Measurements from ENCODE around the gene SYT9. TPM values are rescaled to one million over a fixed set of nuclear protein-coding genes. Genes with fewer than 3 reads are reported as not detected.

The SYT9 gene
- total and polyA plus RNA-seq, 4 donors = 0.01 to 0.12 TPM; not detected in 2

DNA sequence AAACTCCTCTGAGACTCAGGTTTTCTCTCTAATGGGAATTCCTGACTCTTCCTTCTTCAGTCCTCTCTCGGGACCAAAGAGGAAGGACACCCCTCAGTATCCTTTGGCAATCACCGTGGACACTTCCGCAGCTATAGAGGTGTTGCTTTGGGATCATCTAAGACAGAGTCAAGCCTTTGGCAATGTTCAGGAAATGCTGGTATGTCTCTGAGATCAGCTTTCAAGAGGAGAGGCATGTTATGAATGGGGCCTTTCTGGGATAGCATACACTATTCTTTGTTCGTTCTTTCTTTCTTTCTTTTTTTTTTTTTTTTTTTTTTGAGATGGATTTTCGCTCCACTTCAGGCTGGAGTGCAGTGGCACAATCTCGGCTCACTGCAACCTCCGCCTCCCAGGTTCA lies 219.4 kb downstream of the SYT9 start:
- Histone ChIP-seq H3K4me3 (no peak overlapping the region), H3K36me3 (ENCODE audit: control insufficient read depth in 4 of 4, insufficient read depth in 4 of 4, low read length in 4 of 4) (no peaks in the 10 kb centered on the region), H3K27me3 (ENCODE audit: control insufficient read depth in 3 of 3, insufficient read depth in 3 of 3, low read length in 2 of 3) (peaks cover 0 to 35% (median 0%) of the 10 kb centered on the region in 3 donors), H3K27ac (ENCODE audit: low read depth in 1 of 2, low read length in 1 of 2) (no peak overlapping the region), H3K9ac (ENCODE audit: insufficient read depth in 1 of 2, low read length in 2 of 2) (no peak overlapping the region), H3K4me1 (ENCODE audit: control insufficient read depth in 5 of 5, insufficient read depth in 5 of 5, low read length in 5 of 5) (no peaks in the 10 kb centered on the region), H3K9me3 (ENCODE audit: control insufficient read depth in 4 of 4, insufficient read depth in 3 of 4, low read length in 3 of 4) (peaks cover 0 to 5% (median 0%) of the 10 kb centered on the region in 4 donors)
- ATAC-seq (ENCODE audit: insufficient read depth, low FRiP score) = no peak
- DNase-seq = no peak
- TF ChIP-seq, protein P1, sequence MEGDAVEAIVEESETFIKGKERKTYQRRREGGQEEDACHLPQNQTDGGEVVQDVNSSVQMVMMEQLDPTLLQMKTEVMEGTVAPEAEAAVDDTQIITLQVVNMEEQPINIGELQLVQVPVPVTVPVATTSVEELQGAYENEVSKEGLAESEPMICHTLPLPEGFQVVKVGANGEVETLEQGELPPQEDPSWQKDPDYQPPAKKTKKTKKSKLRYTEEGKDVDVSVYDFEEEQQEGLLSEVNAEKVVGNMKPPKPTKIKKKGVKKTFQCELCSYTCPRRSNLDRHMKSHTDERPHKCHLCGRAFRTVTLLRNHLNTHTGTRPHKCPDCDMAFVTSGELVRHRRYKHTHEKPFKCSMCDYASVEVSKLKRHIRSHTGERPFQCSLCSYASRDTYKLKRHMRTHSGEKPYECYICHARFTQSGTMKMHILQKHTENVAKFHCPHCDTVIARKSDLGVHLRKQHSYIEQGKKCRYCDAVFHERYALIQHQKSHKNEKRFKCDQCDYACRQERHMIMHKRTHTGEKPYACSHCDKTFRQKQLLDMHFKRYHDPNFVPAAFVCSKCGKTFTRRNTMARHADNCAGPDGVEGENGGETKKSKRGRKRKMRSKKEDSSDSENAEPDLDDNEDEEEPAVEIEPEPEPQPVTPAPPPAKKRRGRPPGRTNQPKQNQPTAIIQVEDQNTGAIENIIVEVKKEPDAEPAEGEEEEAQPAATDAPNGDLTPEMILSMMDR (IDR thresholded peaks at IDR 0.05; ENCODE audit: control extremely low read depth, extremely low read depth) = no peak
- 88 to 93% methylated on average over 7 of the region's 7 CpGs for WGBS, 2 donors

DNA sequence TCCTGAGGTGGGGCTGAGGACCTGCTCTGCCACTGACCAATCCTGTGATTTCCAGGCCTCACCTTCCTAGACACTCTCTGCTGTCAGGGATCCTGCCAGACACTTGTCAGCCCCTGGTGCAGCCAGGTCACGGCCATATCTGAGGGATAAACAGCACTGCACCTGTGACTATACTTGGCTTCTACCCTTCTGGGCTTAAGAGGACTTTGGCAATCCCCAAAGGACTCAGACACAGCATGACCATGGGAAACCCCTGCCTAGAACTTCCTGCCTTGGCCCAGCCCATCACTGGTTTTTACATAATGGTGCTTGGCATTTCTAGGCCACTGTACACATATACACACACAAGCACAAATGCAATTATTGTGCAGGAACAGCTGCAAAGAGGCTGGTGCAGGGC lies 222.0 kb downstream of the SYT9 start:
- 56 to 83% methylated on average over 1 of the region's 1 CpG for WGBS, 2 donors
- DNase-seq (no peak), ATAC-seq (ENCODE audit: insufficient read depth, low FRiP score) (no peak)
- Histone ChIP-seq H3K27me3 (ENCODE audit: control insufficient read depth in 3 of 3, insufficient read depth in 3 of 3, low read length in 2 of 3) (peaks cover 0 to 33% (median 0%) of the 10 kb centered on the region in 3 donors), H3K27ac (ENCODE audit: low read depth in 1 of 2, low read length in 1 of 2) (no peak overlapping the region), H3K9me3 (ENCODE audit: control insufficient read depth in 4 of 4, insufficient read depth in 3 of 4, low read length in 3 of 4) (peaks cover 0 to 4% (median 0%) of the 10 kb centered on the region in 4 donors), H3K4me3 (no peak overlapping the region), H3K9ac (ENCODE audit: insufficient read depth in 1 of 2, low read length in 2 of 2) (no peak overlapping the region), H3K36me3 (ENCODE audit: control insufficient read depth in 4 of 4, insufficient read depth in 4 of 4, low read length in 4 of 4) (no peaks in the 10 kb centered on the region), H3K4me1 (ENCODE audit: control insufficient read depth in 5 of 5, insufficient read depth in 5 of 5, low read length in 5 of 5) (no peaks in the 10 kb centered on the region)
- TF ChIP-seq, protein P1 (IDR thresholded peaks at IDR 0.05; ENCODE audit: control extremely low read depth, extremely low read depth) = no peak

GRCh38 chr11:7480113-7480512 lies 228.4 kb downstream of the SYT9 start:
- ATAC-seq (ENCODE audit: insufficient read depth, low FRiP score) (no peak), DNase-seq (peak in 2 of 3 donors; percentile 29 to 76)
- peaks cover 0 to 21% (median 0%) of the 10 kb centered on the region in 3 donors for H3K27me3 ChIP-seq (ENCODE audit: control insufficient read depth in 3 of 3, insufficient read depth in 3 of 3, low read length in 2 of 3)
- H3K36me3 ChIP-seq (ENCODE audit: control insufficient read depth in 4 of 4, insufficient read depth in 4 of 4, low read length in 4 of 4) = no peaks in the 10 kb centered on the region
- peaks cover 0 to 1% (median 0%) of the 10 kb centered on the region in 4 donors for H3K9me3 ChIP-seq (ENCODE audit: control insufficient read depth in 4 of 4, insufficient read depth in 3 of 4, low read length in 3 of 4)
- WGBS, 2 donors = 51 to 54% methylated on average over 2 of the region's 2 CpGs
- no peak overlapping the region for H3K4me3 ChIP-seq
- no peak overlapping the region for H3K9ac ChIP-seq (ENCODE audit: insufficient read depth in 1 of 2, low read length in 2 of 2)
- H3K27ac ChIP-seq (ENCODE audit: low read depth in 1 of 2, low read length in 1 of 2) = no peak overlapping the region
- TF ChIP-seq, protein P1 (IDR thresholded peaks at IDR 0.05; ENCODE audit: control extremely low read depth, extremely low read depth) = no peak
- H3K4me1 ChIP-seq (ENCODE audit: control insufficient read depth in 5 of 5, insufficient read depth in 5 of 5, low read length in 5 of 5) = peaks cover 0 to 11% (median 0%) of the 10 kb centered on the region in 5 donors

DNA sequence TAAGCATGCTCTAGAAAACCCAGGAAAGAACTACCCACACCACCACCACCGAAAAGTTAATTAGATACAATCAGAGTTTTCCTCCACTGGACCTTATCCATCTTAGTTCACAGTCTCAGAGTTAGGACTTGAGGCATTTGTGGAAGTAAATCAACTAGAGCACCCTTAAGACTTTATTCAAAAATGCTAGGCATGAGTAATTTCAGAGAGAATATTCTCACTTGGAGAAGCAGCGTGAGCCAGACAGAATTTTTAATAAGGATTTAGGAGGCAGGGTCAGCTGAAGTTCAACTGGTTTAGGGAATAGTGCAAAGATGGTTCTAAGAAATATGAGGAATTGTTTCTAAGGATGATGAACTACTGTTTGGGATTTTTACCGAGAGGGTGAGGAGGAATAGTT lies 232.4 kb downstream of the SYT9 start:
- Histone ChIP-seq H3K27me3 (ENCODE audit: control insufficient read depth in 3 of 3, insufficient read depth in 3 of 3, low read length in 2 of 3) (peaks cover 0 to 7% (median 0%) of the 10 kb centered on the region in 3 donors), H3K36me3 (ENCODE audit: control insufficient read depth in 4 of 4, insufficient read depth in 4 of 4, low read length in 4 of 4) (peaks cover 0 to 10% (median under 1%) of the 10 kb centered on the region in 4 donors), H3K4me3 (no peak overlapping the region), H3K27ac (ENCODE audit: low read depth in 1 of 2, low read length in 1 of 2) (no peak overlapping the region), H3K9me3 (ENCODE audit: control insufficient read depth in 4 of 4, insufficient read depth in 3 of 4, low read length in 3 of 4) (peaks cover 0 to 1% (median 0%) of the 10 kb centered on the region in 4 donors), H3K4me1 (ENCODE audit: control insufficient read depth in 5 of 5, insufficient read depth in 5 of 5, low read length in 5 of 5) (peaks cover 0 to 25% (median 4%) of the 10 kb centered on the region in 5 donors), H3K9ac (ENCODE audit: insufficient read depth in 1 of 2, low read length in 2 of 2) (no peak overlapping the region)
- ATAC-seq (ENCODE audit: insufficient read depth, low FRiP score) (no peak), DNase-seq (no peak)
- TF ChIP-seq, protein P1 (IDR thresholded peaks at IDR 0.05; ENCODE audit: control extremely low read depth, extremely low read depth) = no peak
- WGBS, 2 donors = 78 to 85% methylated on average over 3 of the region's 3 CpGs

All from lung (tissue), 12 donors.